H7 (cell line): ENCODE results near the gene GNAT3. TPM values are rescaled to one million over a fixed set of nuclear protein-coding genes. Genes with fewer than 3 reads are reported as not detected.

Experiments used
- total RNA-seq: library from RNA; depleted of rRNA; stranded (reverse); fragments of >200 nt; shearing (Covaris generic); gene quantifications from 2 replicates; pipeline ENCODE4 v1.2.3, GENCODE V29; 2014; rRNA removed

Gene GNAT3
- total RNA-seq, 1 experiment from 2014 or later, result not detected

Other genes with a start within 250 kb of the GNAT3 start
- gene CD36, start 126.6 kb upstream of the GNAT3 start, total RNA-seq, result under 0.01 TPM in 1 of 2 replicates, not detected in the other